HG03469 (cell line): ENCODE measurements around the gene BAG1.
A peak's percentile ranks its signal among the peaks of the same experiment; 100 is the strongest.

Experiments
- ATAC-seq: cut with Tn5 transposase; IDR thresholded peaks from one replicate; pipeline ENCODE4 v1.9.1; 2021; ENCODE audit warnings: mild to moderate bottlenecking, moderate library complexity, moderate number of reproducible peaks; ENCODE audit not compliant: unreplicated experiment

Gene BAG1

DNA sequence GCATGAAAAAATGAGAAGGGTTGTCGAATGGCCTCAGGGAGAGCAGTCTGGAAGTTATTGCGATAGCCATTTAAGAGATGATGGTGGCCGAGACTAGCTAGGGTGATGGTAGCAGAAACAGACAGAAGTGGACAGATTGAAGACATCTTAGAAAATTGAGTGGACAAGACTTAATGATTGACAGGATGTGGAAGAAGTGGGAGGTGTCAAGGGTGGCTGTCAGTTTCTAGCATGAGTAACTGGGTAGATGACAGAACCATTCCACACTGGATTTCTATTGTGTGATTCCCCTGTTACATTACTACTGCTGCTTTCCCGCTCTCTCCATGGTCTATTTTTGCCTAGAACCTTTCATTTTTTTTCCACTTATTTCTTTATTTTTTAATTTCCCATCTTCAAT is 13.0 kb upstream of the BAG1 start:
- ATAC-seq: no peak

DNA sequence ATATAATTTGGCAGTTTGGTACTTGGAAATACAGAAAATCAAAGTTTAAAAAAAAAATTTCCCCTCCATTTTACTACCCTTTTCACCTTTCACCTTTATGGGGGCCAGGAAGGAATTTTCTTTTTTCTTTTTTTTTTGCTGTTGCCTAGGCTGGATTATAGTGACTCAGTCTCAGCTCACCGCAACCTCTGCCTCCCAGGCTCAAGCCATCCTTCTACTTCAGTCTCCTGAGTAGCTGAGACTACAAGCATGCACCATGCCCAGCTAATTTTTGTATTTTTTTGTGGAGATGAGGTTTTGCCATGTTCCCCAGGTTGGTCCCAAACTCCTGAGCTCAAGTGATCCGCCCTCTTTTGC is 9.4 kb upstream of the BAG1 start:
- ATAC-seq: no peak

DNA sequence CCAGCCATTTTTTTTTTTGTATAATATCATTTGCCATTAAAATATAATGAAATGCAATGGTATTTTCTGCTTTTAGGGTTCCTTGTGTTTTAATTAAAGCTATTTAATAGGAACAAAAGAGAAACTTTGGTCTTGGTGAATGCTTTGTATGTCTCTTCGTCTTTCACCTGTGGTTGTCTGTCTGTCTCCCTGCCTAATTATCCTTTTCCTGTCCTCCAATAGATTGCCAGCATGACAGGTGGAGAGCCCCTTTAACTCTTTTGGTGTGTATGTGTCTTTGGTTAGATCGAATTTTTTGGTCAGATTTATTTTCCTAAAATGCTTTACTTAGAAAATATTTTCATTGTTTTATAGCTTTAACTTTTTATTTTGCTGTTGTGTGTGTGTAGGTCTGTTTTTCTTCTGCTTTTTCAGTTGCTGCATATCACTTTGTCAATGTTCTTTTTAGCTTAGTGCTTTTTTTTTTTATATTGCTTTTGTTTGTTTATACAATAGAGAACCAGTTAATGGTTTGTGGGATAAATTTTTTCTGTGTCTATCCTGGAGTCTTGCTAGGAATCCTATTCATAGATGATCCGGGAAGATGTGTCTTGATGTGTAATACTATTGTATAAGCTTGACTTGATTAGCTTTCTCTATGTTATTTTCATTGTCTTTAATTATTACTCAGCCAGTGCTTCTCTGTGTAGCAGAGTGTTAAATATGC is 8.9 kb upstream of the BAG1 start:
- no peak for ATAC-seq

DNA sequence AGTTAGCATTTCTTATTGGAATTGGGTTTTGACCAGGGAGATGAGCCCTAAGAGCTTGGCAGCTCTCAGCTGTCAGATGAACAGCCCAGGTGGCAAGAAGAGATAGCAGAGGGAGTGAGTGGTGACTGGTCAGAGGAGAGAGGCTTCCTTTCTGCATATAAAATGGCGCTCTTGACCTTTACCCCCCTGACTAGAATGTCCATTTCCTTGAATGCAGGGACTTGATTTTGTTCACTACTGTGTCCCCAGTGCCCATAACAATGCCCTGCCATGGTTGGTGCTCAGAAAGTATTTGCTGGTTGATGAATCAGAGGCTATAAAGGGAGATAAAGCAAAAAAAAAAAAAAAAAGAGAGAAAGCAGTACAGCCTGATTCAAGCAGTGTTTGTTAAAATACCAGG is 7.6 kb upstream of the BAG1 start:
- ATAC-seq: no peak

DNA sequence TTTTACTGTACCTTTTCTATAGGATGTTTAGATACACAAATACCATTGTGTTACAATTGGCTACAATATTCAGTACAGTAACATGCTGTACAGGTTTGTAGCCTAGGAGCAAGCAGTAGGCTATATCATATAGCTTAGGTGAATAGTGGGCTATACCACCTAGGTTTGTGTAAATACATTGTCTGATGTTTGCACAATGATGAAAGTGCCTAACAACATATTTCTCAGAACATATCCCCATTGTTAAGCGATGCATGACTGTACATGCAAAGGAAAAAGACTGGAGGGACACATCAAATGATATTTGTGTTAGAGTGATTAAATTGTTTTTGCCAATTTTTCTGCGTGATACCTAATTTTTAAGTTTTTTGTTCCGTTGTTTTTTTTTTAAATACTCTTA is 5.6 kb upstream of the BAG1 start:
- no peak for ATAC-seq

DNA sequence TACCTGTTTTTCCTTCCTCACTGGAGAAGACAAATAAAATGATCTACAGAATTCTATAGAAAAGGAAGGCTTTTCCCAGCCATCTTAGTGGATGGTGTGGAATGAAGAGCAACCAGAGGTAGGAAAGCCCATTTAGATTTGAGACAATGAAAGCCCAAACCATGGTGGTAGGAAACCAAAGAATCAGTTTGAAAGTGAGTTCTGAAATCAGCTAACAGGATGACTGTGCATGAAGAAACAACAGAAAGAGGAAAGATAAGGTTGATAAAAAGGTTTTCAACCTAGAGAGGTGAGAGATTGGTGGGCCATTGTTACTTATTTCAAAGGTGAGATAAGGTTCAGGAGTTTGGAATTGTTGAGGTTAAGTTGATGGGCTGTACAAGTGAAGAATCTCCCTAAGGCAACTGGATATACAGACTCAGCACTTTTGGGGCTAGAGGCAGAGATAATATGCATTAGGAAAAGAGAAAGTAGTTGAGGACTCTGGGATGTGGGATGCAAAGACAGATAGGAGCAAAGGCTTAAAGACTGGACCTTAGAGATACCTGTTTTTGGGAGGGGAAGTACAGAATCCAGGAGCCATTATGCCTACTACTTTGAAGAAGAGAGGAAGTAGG is 2.8 kb upstream of the BAG1 start:
- no peak for ATAC-seq

DNA sequence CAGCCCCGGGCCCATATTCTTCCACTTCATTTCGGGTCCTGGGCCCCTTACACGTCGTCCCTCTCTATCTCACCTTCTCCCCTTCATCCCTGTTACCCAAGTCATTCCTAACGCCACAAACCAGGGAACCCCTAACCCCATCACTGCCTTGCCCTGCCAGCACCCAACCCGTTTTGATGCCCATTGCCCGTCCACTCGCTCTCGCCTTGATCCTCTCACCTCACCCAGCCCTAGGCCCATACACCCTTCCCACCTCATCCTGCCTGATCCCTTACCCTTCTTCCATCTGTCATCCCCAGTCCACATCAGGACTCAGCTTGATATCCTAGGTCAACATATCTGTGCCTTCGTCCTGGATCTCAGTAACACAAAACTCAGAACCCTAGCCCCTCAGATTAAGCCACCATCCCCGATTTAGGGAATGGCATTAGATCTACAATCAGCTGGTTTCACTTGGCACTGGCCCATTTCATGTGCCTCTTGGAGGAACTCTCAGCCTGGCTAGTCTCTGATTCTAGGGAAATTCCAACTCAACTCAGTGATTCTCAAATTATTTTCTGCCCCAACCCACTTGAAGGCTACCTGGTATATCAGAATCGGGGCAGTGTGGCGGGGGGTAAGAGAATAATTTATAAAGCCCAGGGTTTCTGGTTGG is 830 bp upstream of the BAG1 start:
- ATAC-seq: no peak

DNA sequence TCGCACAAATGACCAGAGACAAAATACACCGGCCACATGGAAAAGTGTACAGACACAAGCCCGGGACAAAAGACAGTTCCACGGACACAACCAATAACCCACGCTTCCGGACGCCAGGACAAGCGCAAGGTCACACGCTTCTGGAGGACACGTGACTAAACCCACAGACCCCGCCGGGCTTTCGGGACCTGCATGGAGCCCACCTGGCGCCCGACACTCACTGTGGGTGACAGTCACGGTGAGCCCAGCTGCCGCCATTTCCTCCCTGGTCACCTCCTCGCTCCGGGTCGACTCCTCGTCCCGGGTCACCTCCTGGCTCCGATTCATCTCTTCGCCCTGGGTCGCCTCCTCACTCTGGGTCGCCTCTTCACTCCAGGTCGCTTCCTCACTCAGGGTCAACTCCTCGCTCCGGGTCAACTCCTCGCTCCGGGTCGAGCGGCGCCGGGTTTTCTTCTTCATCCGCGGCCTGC is 470 bp downstream of the BAG1 start:
- peak; percentile 19 for ATAC-seq

DNA sequence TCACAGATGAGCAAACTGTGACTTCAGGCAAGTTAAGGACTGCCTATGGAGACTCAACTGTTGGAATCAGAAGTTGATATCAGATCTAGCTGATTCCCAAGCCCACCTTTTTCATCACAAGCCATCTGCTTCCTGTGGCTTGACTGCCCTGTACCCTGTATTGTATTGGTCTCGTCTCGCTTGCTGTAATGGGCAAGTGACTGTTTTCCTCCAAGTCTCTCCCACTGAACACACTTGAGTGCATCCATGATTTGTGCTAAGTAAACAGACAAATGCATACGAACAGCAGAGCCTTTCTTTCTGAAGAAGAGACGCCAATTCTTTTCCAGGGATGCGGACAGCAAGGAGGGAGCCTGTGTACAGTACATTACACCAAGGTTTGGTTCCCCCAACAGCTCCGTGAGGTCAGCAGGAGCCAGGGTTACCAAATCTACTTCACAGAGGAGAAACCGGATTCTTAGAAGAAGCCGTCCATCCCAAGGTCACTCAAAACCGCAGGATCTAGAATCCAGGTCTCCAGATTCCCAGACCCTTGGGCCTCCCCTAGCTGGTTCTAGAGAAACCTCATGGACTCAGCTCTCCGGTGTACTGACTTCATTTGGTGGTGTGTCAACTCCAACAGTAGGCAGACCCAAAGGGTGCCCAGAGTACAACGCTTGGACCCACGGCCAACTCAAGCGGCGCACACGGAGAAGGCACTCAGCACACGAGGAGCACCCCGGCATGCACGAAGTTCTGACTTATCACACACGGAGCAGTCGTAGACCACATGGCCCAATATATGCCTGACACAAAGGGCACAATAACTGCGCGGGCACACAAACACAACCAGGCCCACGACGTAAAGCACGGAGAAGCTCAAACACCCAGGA is 1.1 kb downstream of the BAG1 start:
- no peak for ATAC-seq

DNA sequence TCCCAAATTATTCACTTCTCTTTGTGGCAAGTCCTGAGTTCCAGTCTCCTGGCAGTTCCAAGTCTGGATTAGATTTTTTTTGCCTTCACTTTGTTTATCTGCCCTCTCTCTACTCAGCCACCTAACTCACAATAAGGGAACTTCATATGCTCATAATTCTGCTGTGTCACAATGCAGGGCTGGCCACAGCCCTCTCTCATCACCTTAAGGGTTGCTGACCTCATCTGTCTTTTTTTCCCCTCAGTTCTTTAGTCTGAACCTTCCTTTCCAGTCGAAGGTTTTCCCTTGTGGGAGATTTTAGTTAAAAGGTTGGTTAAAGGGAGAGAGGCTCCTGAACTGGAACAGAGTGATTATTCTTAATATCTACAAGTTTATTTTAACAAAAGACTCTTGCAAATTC is 4.1 kb downstream of the BAG1 start:
- ATAC-seq: no peak

DNA sequence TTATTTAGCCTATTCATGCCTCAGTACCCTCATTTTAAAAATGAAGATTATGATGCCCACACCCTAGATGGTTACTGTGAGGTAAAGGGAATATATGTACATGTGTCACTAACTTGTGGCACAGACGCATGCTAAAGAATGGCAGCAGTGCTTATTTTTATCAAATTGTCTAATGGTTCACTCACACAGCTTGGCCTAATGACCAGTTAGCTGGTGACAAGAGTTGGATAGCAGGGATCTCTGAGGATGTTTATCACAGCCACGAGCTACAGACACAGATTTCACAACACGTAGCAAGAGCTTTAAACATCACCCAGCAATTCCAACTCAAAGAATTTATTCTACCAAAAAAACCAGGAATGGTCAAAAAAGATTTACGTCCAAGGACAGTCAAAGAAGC is 7.2 kb downstream of the BAG1 start:
- no peak for ATAC-seq

DNA sequence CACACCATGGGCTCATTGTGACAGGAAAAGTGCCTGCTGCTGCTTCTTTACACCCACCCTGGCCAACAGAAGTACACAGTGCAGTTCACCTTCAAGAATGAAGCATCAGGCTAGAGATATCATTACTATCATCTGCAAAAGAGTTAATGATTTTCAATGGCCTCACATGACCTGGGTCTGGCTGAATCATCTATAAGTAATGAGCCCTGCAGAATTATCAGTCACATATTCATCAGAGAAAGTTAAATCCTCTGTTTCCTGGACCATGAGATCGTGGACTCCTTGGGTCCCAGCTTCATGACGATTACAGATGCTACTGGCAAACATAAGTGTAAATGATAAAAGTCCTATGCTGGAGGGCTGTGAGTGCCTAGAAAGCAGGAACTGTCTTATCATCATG is 8.3 kb downstream of the BAG1 start:
- ATAC-seq: no peak

DNA sequence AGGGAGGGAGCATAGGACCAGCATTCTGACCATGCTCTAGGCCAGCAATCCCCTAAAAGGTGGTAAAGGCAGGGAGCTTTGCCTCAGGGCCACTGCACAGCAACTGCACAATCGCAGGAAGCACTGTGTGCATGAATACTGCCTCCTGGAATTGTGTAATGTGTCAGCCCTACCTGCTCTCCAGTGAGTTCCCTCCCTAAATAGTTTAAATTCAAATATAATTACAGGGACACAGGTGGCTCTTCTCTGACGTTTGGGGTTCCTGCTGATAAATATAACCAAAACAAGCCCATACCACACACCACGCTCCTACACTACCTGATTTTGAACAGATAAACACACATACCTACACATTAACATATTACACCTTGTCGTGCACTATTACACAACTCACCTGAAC is 9.0 kb downstream of the BAG1 start:
- no peak for ATAC-seq

DNA sequence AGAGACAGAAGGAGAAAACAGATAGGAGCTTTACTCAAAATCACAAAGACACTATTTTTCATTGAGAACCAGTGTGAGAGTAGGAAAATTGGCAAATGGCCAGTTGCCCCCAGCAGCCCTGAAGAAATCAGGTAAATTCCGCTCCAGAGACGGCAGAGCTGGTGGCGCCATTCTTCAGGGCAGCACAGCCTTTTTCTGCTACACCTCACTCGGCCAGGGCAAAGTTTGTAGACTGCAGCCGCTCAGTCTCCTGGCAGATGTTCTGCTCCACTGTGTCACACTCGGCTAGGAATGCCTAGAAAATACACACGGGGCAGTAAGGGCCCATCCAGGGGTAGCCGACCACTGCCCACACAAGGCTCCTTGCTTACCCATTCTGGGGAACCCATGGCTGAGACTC is 9.5 kb downstream of the BAG1 start:
- no peak for ATAC-seq

DNA sequence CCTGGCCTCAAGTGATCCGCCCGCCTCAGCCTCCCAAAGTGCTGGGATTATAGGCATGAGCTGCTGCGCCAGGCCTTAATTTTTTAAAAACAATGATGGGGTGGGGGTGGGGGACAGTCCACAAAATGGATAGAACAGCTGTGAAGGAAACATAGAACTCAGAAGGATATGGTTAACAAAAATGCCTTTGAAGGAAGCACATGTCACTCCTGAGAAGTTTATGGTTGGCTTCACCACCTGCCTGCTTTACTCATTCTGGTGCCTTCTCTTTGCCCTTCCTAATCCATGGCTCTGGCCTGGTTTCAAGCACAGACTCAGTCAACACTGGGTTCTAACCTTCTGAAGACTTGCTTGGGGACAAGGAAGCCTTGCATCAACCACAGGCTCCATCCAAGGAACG is 10.3 kb downstream of the BAG1 start:
- ATAC-seq: no peak

DNA sequence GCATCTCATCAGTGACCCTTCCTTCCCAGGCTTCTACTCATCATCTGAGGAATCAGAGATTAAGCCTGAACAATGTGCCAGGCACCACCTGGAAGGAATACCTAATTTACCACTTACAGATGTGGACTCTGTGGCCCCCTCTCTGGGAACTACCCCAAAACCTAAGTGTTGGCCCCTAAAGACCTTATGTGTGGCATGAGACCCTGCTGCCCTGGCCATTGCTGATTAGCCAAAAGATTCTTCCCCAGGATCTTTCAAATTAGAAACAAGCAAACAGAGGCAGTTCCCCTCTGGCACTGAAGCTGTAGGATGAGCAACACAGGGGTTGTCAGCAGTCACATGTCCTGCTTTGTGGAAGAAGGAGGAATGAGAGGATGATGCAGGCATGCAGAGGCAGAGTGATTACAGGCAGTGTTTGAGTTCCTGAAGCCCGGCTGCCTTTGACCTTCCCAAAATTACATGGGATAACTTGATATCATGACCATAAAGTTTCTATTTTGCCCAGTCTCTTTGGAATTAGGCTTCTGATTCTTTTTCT is 14.0 kb downstream of the BAG1 start:
- no peak for ATAC-seq

DNA sequence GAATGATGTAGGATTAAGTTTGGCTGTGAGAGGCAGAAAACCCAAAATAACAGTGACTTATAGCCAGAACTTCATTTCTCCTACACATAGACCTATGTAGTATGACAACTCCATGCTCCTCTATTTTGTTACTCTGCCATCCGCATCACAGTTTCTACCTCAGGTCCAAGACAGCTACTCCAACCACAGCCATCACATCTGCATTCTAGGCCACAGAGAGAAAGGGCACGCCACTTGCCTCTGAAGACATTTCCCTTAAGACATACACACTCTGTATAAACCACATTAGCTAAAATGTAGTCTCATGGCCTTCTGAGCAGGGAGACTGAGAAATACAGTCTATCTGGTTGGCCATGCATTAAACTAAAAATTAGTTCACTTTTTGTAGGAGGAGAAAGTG is 14.5 kb downstream of the BAG1 start:
- ATAC-seq: no peak

DNA sequence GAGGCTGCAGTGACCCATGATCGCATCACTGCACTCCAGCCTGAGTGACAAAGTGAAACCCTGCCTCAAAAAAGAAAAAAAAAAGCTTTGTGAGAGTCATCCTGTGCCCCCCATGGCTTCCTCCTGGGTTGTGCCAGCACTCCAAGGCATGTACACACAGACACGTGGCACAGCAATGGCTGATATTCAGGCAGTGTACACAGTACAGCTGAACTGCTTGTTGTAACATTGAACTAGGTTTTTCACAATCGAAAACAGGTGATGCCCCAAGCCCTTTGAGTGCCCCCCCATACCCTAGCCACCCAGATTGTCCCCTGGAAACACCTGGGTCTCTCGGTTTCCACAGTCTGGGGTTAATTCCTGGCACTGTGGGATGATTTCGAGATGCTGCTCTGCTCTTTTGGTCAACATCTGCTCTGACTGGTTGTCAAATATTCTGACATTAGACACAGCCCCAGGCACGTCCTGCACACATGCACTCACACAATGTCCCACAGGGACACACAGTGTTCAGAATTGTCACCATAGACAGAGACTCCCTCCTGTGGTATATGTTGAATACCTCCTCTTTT is 15.3 kb downstream of the BAG1 start:
- ATAC-seq: no peak

DNA sequence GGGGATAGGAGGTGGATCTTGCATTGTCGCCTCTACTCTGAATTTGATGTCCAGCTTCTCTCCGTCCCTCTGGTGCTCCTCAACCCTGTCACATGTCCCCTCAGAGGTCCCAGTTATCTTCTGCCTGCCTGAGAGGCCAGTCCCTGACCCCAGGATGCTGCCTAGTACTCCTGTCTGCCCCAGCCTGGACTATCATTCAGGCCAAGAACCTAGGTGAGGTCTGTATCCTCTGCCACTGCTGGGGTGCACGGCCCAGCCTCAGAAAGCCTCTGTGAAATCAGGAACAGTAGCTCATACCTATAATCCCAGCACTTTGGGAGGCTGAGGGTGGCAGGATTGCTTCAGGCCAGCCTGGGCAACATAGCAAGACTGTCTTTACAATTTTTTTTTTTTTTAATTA is 15.9 kb downstream of the BAG1 start:
- ATAC-seq: no peak

DNA sequence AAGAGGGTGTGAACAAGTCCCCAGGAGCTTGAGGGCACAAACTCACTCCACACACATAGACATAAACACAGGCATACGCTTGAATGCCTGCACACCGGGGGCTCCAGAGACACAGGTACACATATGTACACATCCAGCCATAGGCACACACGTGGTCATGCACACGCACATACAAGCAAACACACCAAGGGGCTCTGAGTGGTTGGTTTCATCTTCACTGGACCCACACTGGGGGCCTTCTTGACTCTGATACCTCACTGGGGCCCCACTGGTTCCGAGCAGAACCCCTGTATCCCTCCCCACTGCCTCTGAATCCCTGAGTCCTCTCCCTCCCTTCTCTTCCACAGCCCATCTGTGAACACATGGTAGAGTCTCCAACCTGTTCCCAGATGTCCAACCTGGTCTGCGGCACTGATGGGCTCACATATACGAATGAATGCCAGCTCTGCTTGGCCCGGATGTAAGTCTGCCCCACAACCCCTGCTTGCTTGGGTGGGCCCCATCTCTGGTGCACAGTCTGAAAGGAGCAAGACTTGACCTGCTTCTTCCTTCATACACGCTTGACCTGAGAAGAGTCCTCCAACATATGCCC is 18.1 kb downstream of the BAG1 start:
- ATAC-seq: no peak

DNA sequence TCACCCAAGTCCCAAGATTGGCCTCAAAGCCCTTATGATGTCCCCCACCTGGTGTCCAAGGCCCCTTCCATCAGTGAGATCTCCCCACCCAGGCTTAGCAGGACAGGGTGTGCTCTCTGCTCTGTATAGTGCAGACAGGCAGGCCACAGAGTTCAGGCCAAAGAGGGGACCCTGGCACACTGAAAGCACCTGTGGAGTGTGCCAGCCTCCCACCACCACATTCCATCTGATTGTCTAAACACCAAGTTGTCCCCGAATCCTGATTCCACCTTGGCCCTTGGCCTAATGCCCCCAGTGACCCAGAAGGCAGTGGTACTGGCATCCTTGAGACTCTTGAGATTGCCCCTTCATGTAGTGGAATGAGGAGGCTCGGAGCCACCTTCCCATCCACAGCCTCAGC is 19.2 kb downstream of the BAG1 start:
- no peak for ATAC-seq
